Transverse colon (tissue), 3 donors: ENCODE data around the gene NGDN.

Source experiments
- EP300 ChIP-seq: sonication (generic); formaldehyde crosslinking; IDR thresholded peaks from one replicate; pipeline ENCODE4 v1.6.1; 2017; ENCODE audit warnings: antibody characterized with exemption, low read depth
- TF ChIP-seq, protein P1 (sequence below), 5 experiments: fragments of 200-600 bp in 3 of 5; fragments of 450-650 bp in 2 of 5; sonication (generic) in 3 of 5; IDR thresholded peaks; 1 replicate in 2 of 5; 2 replicates in 3 of 5; pipeline ENCODE4 v1.5.1; 2016 to 2017; ENCODE audit warnings: antibody characterized with exemption in 5 of 5, inconsistent platforms in 3 of 5, mild to moderate bottlenecking in 2 of 5, moderate library complexity in 1 of 5

DNA sequence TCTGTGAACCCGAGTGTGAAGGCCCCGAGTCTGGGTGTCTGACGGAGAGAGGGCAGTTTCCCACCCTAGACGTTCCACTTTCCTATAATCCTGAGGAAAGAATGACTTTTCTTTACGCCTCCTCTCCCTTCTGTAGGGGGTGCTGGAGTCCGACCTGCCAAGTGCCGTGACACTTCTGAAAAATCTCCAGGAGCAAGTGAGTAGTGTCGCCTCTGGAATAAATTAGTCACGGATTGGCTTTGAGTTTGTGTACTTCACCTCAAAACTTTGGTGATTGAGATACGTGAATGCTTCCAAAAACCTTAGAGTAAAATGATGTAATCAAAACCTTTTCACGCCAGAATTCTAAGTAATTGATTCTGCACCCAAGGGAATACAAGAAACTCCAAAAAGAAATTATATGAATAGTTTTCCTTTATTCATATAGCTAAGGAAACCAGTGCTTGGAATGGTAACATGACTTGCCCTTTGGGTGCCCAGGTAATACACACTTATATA, 452 bp downstream of the NGDN start:
- no peak for TF ChIP-seq EP300
- TF ChIP-seq, protein P1, sequence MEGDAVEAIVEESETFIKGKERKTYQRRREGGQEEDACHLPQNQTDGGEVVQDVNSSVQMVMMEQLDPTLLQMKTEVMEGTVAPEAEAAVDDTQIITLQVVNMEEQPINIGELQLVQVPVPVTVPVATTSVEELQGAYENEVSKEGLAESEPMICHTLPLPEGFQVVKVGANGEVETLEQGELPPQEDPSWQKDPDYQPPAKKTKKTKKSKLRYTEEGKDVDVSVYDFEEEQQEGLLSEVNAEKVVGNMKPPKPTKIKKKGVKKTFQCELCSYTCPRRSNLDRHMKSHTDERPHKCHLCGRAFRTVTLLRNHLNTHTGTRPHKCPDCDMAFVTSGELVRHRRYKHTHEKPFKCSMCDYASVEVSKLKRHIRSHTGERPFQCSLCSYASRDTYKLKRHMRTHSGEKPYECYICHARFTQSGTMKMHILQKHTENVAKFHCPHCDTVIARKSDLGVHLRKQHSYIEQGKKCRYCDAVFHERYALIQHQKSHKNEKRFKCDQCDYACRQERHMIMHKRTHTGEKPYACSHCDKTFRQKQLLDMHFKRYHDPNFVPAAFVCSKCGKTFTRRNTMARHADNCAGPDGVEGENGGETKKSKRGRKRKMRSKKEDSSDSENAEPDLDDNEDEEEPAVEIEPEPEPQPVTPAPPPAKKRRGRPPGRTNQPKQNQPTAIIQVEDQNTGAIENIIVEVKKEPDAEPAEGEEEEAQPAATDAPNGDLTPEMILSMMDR (IDR thresholded peaks at IDR 0.05): no peak
